Esophagus squamous epithelium (tissue), 5 donors: ENCODE measurements around the gene GNG5. TPM values are rescaled to one million over a fixed set of nuclear protein-coding genes. Genes with fewer than 3 reads are reported as not detected.

Experiments used
- DNase-seq: peaks from one replicate; lab custom pipeline; 2025; lab: John Stamatoyannopoulos, UW
- H3K27ac ChIP-seq, 4 donors: fragments of 200-600 bp; sonication (generic); one replicate each; pipeline ENCODE4 v1.5.1; 2016 to 2019; ENCODE audit warnings: mild to moderate bottlenecking in 1 of 4
- H3K27me3 ChIP-seq, 4 donors: fragments of 200-600 bp; sonication (generic); 1 replicate in 3 of 4; 2 replicates in 1 of 4; pipeline versions ENCODE4 v1.5.1 to v1.6.0; 2017 to 2021; ENCODE audit warnings: antibody characterized with exemption in 1 of 4
- H3K36me3 ChIP-seq, 3 donors: fragments of 200-600 bp; sonication (generic); one replicate each; pipeline ENCODE4 v1.5.1; 2016 to 2019
- H3K4me1 ChIP-seq, 3 donors: fragments of 200-600 bp; sonication (generic); one replicate each; pipeline ENCODE4 v1.5.1; 2017 to 2019
- H3K4me3 ChIP-seq, 4 donors: fragments of 200-600 bp; sonication (generic); 1 replicate in 3 of 4; 2 replicates in 1 of 4; pipeline ENCODE4 v1.5.1; 2016 to 2019; ENCODE audit warnings: mild to moderate bottlenecking in 2 of 4, moderate library complexity in 1 of 4
- H3K9me3 ChIP-seq, 3 donors: fragments of 200-600 bp; sonication (generic); one replicate each; pipeline ENCODE4 v1.5.1; 2016 to 2019
- POLR2A ChIP-seq, 4 donors: fragments of 450-650 bp; IDR thresholded peaks; one replicate each; pipeline ENCODE4 v1.6.1; 2017; ENCODE audit warnings: antibody characterized with exemption in 4 of 4, mild to moderate bottlenecking in 4 of 4, moderate library complexity in 3 of 4
- WGBS, 2 donors: methylation state at CpG; one replicate each; pipeline ENCODE4 v1.1.5; 2018; 5-methylcytosine and 5-hydroxymethylcytosine counted together
- intact Hi-C: fragments of 100-400 bp; cut with DNase I; formaldehyde crosslinking; loops from one replicate; pipeline ENCODE4 v1.15.0; 2022
- total RNA-seq, 4 donors: library from RNA; depleted of rRNA; stranded (reverse); fragments of >200 nt; gene quantifications; one replicate each; pipeline ENCODE4 v1.1.0, GENCODE V29; 2016
- TF ChIP-seq, protein P1 (sequence below), 6 experiments: fragments of 450-650 bp in 4 of 6; fragments of 200-600 bp in 2 of 6; sonication (generic) in 2 of 6; IDR thresholded peaks; one replicate each; pipeline ENCODE4 v1.5.1; 2016 to 2019; ENCODE audit warnings: antibody characterized with exemption in 6 of 6, mild to moderate bottlenecking in 4 of 6, moderate library complexity in 4 of 6
- donor health status: DM: yes; HTN: yes; CAD: no.

The GNG5 gene
- total RNA-seq, 4 donors from 2014 or later, result 51.3 to 137 (median 82.8) TPM

DNA sequence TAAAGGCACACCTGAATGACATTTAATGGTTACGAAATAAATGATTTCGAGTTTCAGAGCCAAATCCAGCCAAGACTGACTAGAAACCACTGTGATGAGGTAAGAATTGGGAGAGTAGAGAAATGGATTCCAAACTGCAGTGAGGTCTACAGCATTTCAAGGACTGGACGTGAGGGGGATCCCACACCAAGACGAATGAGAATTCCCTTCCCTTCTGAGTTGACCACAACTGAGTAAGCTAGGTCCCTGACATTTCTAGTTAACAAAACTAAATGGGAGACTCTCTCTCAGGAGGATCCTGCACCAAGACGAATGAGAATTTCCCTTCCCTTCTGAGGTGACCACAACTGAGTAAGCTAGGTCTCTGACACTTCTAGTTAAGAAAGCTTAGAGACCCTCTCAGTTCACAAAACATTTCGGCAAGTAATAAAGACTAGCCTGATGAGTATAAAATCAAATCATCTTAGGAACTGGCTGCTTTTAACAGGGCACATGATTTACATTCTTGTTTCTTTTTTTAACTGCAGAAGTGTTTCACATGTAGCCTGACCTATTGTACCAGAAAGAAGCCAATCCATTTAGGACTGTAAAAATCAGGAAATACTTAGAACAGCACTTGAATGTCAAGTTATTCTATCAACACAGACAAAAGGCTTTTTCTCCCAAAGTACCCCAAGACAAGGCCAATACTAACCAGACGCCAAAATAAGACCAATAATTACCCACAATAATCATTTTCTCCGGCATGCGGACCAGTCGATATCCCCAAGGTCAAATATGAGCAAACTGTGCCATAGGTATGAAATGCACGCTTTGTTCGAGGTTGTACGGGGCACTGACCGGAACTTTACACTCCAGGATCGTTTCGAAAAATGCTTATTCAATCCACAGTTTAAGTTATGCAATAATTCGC, 1.5 kb downstream of the GNG5 start:
- TF ChIP-seq POLR2A (IDR thresholded peaks at IDR 0.05), result no peak
- TF ChIP-seq, protein P1, sequence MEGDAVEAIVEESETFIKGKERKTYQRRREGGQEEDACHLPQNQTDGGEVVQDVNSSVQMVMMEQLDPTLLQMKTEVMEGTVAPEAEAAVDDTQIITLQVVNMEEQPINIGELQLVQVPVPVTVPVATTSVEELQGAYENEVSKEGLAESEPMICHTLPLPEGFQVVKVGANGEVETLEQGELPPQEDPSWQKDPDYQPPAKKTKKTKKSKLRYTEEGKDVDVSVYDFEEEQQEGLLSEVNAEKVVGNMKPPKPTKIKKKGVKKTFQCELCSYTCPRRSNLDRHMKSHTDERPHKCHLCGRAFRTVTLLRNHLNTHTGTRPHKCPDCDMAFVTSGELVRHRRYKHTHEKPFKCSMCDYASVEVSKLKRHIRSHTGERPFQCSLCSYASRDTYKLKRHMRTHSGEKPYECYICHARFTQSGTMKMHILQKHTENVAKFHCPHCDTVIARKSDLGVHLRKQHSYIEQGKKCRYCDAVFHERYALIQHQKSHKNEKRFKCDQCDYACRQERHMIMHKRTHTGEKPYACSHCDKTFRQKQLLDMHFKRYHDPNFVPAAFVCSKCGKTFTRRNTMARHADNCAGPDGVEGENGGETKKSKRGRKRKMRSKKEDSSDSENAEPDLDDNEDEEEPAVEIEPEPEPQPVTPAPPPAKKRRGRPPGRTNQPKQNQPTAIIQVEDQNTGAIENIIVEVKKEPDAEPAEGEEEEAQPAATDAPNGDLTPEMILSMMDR (IDR thresholded peaks at IDR 0.05), result no peak
- intact Hi-C loops, result no loop called here
- H3K36me3 ChIP-seq, result peaks cover 0 to 21% (median 3%) of the 10 kb centered on the region in 3 donors
- H3K9me3 ChIP-seq, result no peaks in the 10 kb centered on the region
- no peaks in the 10 kb centered on the region for H3K27me3 ChIP-seq
- WGBS, 2 donors, result 2 to 7% methylated on average over 17 of the region's 17 CpGs
- peaks cover 11 to 62% (median 25%) of the 10 kb centered on the region in 3 donors for H3K4me1 ChIP-seq
- H3K4me3 ChIP-seq, result peak overlapping the region; percentile 67 to 94 (median 82)
- peak overlapping the region; percentile 95 to 99 (median 96) for H3K27ac ChIP-seq
- no peak for DNase-seq

DNA sequence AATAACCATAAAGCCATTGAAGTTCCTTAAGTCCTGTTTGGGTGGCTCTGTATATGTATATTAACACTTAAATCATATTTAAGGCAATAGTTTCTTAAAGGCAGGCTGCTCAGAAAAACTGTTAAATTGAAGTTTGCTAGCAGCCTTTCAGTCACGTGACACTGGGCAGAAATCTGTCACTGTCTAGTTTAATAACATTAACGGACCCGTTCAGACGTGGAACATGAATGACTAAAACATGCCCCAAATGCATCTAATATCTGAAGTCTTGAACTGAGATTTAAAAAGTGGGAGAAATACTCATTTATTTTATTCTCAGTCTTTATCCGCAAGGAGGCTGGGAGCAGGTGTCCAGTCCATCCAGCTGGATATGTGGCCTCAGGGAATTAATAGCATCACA, 3.5 kb downstream of the GNG5 start:
- Histone ChIP-seq H3K4me3 (no peak overlapping the region), H3K36me3 (peaks cover 7 to 40% (median 9%) of the 10 kb centered on the region in 3 donors), H3K9me3 (no peaks in the 10 kb centered on the region), H3K4me1 (peaks cover 11 to 63% (median 25%) of the 10 kb centered on the region in 3 donors), H3K27ac (no peak overlapping the region), H3K27me3 (no peaks in the 10 kb centered on the region)
- TF ChIP-seq, protein P1 (IDR thresholded peaks at IDR 0.05), result no peak
- no peak for TF ChIP-seq POLR2A (IDR thresholded peaks at IDR 0.05)
- intact Hi-C loops, result no loop called here
- no peak for DNase-seq
- 38 to 47% methylated on average over 5 of the region's 5 CpGs for WGBS, 2 donors

DNA sequence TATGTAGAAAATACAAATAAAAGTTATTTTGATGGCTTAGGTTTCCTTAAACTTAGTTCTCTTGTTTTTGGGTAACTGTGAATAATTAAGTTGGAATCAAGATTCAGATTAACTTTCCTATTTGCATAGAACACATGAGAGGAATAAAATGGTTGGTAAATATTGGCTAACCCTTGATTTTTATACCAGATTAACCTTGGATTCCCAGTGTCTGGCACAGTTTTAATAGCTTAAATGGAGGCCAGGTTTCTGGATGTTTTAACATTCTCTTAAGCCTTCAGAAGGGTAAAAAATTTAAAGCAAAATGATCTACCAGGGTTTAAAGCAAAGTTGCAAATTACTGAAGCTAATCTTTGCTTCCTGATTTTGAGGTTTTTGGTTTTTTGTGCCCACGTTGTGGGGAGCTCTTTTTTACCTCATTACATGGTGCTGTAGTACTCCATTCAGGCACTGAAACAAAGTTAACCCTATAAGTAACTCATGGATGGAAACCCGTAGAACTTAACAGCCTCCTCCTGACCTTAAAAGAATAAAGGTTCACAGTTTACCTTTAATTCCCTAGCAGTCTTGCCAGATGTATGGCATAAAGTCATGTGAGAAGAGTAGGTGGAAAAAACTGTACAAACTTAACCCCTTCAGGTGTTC, 8.6 kb downstream of the GNG5 start:
- Histone ChIP-seq H3K4me1 (peaks cover 0 to 33% (median under 1%) of the 10 kb centered on the region in 3 donors), H3K27ac (no peak overlapping the region), H3K4me3 (no peak overlapping the region), H3K9me3 (no peaks in the 10 kb centered on the region), H3K27me3 (no peaks in the 10 kb centered on the region), H3K36me3 (peaks cover 16 to 89% (median 26%) of the 10 kb centered on the region in 3 donors)
- 33 to 44% methylated on average over 2 of the region's 2 CpGs for WGBS, 2 donors
- TF ChIP-seq POLR2A (IDR thresholded peaks at IDR 0.05), result no peak
- TF ChIP-seq, protein P1 (IDR thresholded peaks at IDR 0.05), result no peak
- intact Hi-C loops, result no loop called here
- DNase-seq, result no peak

DNA sequence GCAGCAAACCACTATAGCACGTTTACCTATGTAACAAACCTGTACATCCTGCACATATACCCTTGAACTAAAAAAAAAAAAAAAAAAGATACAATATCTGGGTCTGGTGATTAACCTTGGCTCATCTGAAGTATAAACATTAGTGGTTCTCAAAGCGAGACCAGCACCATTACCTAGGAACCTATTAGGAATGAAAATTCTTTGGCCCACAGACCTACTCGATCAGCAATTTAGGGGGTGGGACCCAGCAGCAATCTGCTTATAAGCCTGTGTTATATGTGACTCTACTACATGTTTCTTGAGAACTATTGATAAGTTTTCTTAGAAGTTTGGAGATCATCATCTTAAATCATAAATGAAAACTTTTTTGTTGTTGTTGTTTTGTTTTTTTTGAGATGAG, 9.9 kb downstream of the GNG5 start:
- no peak overlapping the region for H3K4me3 ChIP-seq
- WGBS, 2 donors, result 79 to 86% methylated on average over 3 of the region's 3 CpGs
- peaks cover 16 to 98% (median 31%) of the 10 kb centered on the region in 3 donors for H3K36me3 ChIP-seq
- H3K27ac ChIP-seq, result no peak overlapping the region
- no peaks in the 10 kb centered on the region for H3K27me3 ChIP-seq
- H3K4me1 ChIP-seq, result peaks cover 0 to 27% (median 0%) of the 10 kb centered on the region in 3 donors
- no peaks in the 10 kb centered on the region for H3K9me3 ChIP-seq
- DNase-seq, result no peak
- intact Hi-C loops, result no loop called here
- TF ChIP-seq POLR2A (IDR thresholded peaks at IDR 0.05), result no peak

DNA sequence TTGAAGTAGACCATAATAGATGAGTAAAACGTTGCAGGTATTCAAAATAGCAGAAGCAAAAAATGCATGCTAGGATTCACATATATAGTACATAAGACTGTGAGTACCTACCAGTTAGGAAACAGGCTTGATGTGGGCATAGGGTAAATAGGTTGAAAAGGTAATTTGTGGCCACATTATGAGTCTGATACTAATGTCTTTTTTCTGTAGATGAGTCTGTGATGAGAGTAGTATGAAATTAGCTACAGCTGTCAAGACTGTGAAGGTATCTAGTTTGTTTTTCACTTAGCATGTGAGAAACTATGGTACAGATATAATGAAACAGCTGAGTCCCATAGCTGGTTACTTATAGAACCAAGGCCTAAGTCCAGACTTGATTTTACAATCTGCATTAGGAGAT, 12.6 kb downstream of the GNG5 start:
- intact Hi-C loops, result no loop called here
- H3K27me3 ChIP-seq, result no peaks in the 10 kb centered on the region
- no peaks in the 10 kb centered on the region for H3K9me3 ChIP-seq
- no peak overlapping the region for H3K4me3 ChIP-seq
- H3K27ac ChIP-seq, result no peak overlapping the region
- peaks cover 0 to 10% (median 0%) of the 10 kb centered on the region in 3 donors for H3K4me1 ChIP-seq
- TF ChIP-seq POLR2A (IDR thresholded peaks at IDR 0.05), result no peak
- TF ChIP-seq, protein P1 (IDR thresholded peaks at IDR 0.05), result no peak
- 53 to 65% methylated on average over 1 of the region's 1 CpG for WGBS, 2 donors
- peaks cover 11 to 92% (median 33%) of the 10 kb centered on the region in 3 donors for H3K36me3 ChIP-seq
- no peak for DNase-seq
